K562 (cell line): ENCODE measurements around the gene RAB27B. TPM values are rescaled to one million over a fixed set of nuclear protein-coding genes. Genes with fewer than 3 reads are reported as not detected.

Experiments used
- ATAC-seq: fragments of 200-7000 bp; cut with Tn5 transposase; 3 replicates; pipeline ENCODE4 v1.9.1; 2020; ENCODE audit warnings: moderate library complexity
- BruUV-seq: library from RNA; stranded (reverse); fragments of 400-500 nt; replicated peaks from 2 replicates; lab custom pipeline; 2021; lab: Mats Ljungman, UMichigan
- CTCF ChIA-PET: fragments of 300-600 bp; formaldehyde crosslinking; extraction: SDS; loops from one replicate; lab custom pipeline; 2021; ENCODE audit warnings: low intra/inter-chr PET ratio; lab: Yijun Ruan, JAX
- POLR2A ChIA-PET: fragments of 300-600, 350-650 bp; sonication (Branson Sonifier 250); formaldehyde crosslinking; extraction: SDS; loops from one replicate; lab custom pipeline; 2021; ENCODE audit warnings: antibody characterized with exemption, inconsistent platforms; lab: Yijun Ruan, JAX
- DNase-seq, 4 experiments: peaks; one replicate each; pipeline versions ENCODE4 v3.0.0 to v3.0.0-alpha.2; 2011 to 2018; ENCODE audit warnings: low spot score in 3 of 4, mixed read lengths in 3 of 4; ENCODE audit errors: extremely low read depth in 1 of 4
- FAIRE-seq: peaks from 2 replicates; lab custom pipeline; 2011; peaks lifted over from hg19 to GRCh38; lab: Jason Lieb, UNC
- H2AFZ ChIP-seq: 2 replicates; pipeline ENCODE4 v1.6.0; 2011; ENCODE audit warnings: low read depth, low read length, control low read depth, inconsistent platforms
- H3K27ac ChIP-seq: fragments of 200-600 bp; 3 replicates; pipeline ENCODE4 v1.8.0; 2011; ENCODE audit warnings: low read depth, mild to moderate bottlenecking, control low read depth, inconsistent platforms, low read length, moderate library complexity, mixed read lengths; ENCODE audit errors: extremely low read depth
- H3K27me3 ChIP-seq, 2 experiments: fragments of 300-600 bp in 1 of 2; 2 replicates in 1 of 2; 3 replicates in 1 of 2; pipeline versions ENCODE4 v1.6.0 to v1.8.0; 2011; ENCODE audit warnings: inconsistent platforms in 2 of 2, low read length in 2 of 2, mild to moderate bottlenecking in 1 of 2, mixed read lengths in 1 of 2, moderate library complexity in 1 of 2; ENCODE audit not compliant: control insufficient read depth in 2 of 2, insufficient read depth in 2 of 2
- H3K36me3 ChIP-seq: fragments of 300-600 bp; 3 replicates; pipeline ENCODE4 v1.8.0; 2011; ENCODE audit warnings: mild to moderate bottlenecking, low read length, inconsistent platforms; ENCODE audit not compliant: control insufficient read depth, insufficient read depth
- H3K4me1 ChIP-seq, 2 experiments: fragments of 200-600 bp in 1 of 2; replicated peaks in 1 of 2; 2 replicates in 1 of 2; 3 replicates in 1 of 2; pipeline versions ENCODE4 v1.5.1 to v1.8.0; 2011; ENCODE audit warnings: inconsistent platforms in 2 of 2, low read length in 2 of 2, mild to moderate bottlenecking in 1 of 2, mixed read lengths in 1 of 2, moderate library complexity in 1 of 2; ENCODE audit not compliant: control insufficient read depth in 2 of 2, insufficient read depth in 2 of 2
- H3K4me2 ChIP-seq: 2 replicates; pipeline ENCODE4 v1.6.1; 2011; ENCODE audit warnings: low read length, control low read depth, inconsistent platforms, mixed read lengths; ENCODE audit not compliant: insufficient read depth
- H3K4me3 ChIP-seq: fragments of 200-600 bp; sonication (generic), shearing (Covaris generic); 2 replicates; pipeline ENCODE4 v1.5.1; 2016; ENCODE audit warnings: control low read depth, inconsistent platforms
- H3K79me2 ChIP-seq: fragments of 200-600 bp; 3 replicates; pipeline ENCODE4 v1.8.0; 2011; ENCODE audit warnings: low read length, inconsistent platforms; ENCODE audit not compliant: control insufficient read depth, insufficient read depth
- H3K9ac ChIP-seq, 2 experiments: 2 replicates each; pipeline versions ENCODE4 v1.6.0 to v1.6.1; 2011; ENCODE audit warnings: low read depth in 2 of 2, low read length in 2 of 2, control low read depth in 1 of 2, inconsistent platforms in 1 of 2, mild to moderate bottlenecking in 1 of 2, mixed read lengths in 1 of 2; ENCODE audit not compliant: insufficient read depth in 1 of 2
- H3K9me1 ChIP-seq: one replicate; pipeline ENCODE4 v1.6.0; 2011; ENCODE audit warnings: inconsistent platforms, mild to moderate bottlenecking, low read length, moderate library complexity; ENCODE audit not compliant: control insufficient read depth, insufficient read depth
- H3K9me3 ChIP-seq: replicated peaks from 2 replicates; pipeline ENCODE4 v1.5.1; 2011; ENCODE audit warnings: low read depth, low read length, inconsistent platforms; ENCODE audit not compliant: control insufficient read depth, insufficient read depth
- H4K20me1 ChIP-seq: replicated peaks from 2 replicates; pipeline ENCODE4 v1.6.1; 2011; ENCODE audit warnings: low read length, inconsistent platforms, mixed read lengths; ENCODE audit not compliant: control insufficient read depth, insufficient read depth
- RAD21 ChIP-seq, 2 experiments: fragments of 250-450 bp in 1 of 2; fragments of 450-650 bp in 1 of 2; sonication (Bioruptor Pico) in 1 of 2; formaldehyde crosslinking in 1 of 2; IDR thresholded peaks in 1 of 2; conservative IDR thresholded peaks in 1 of 2; 2 replicates each; pipeline versions ENCODE4 v1.4.0 to v1.8.0; 2020 to 2022; ENCODE audit warnings: mild to moderate bottlenecking in 2 of 2, moderate library complexity in 1 of 2
- WHSC1 ChIP-seq: IDR thresholded peaks from one replicate; pipeline ENCODE4 v1.6.1; 2012; ENCODE audit warnings: low read length, control low read depth, inconsistent platforms
- ZNF175 ChIP-seq: fragments of 200-800 bp; sonication (Bioruptor generic); IDR thresholded peaks from 2 replicates; pipeline ENCODE4 v1.6.1; 2016; ENCODE audit warnings: low read depth, mild to moderate bottlenecking, missing genetic modification characterization, missing compliant biosample characterization
- ZNF707 ChIP-seq: fragments of 250-450 bp; sonication (Bioruptor Pico); conservative IDR thresholded peaks from 2 replicates; pipeline ENCODE4 v1.8.0; 2022; ENCODE audit warnings: inconsistent platforms, mild to moderate bottlenecking, moderate library complexity
- WGBS: fragments of 100-300 bp; shearing (Covaris generic); methylation state at CpG from one replicate; pipeline ENCODE4 v1.1.6; 2016; ENCODE audit warnings: low coverage, mixed read lengths; ENCODE audit not compliant: insufficient coverage; ENCODE audit errors: missing lambda C conversion rate; 5-methylcytosine and 5-hydroxymethylcytosine counted together
- in situ Hi-C: fragments of 300-500 bp; cut with MboI; formaldehyde crosslinking; loops from 4 replicates; pipeline ENCODE4 v1.15.0; 2018; ENCODE audit warnings: inconsistent platforms, mixed read lengths
- intact Hi-C: fragments of 100-400 bp; cut with micrococcal nuclease; formaldehyde crosslinking; loops from 2 replicates; pipeline ENCODE4 v1.14.2; 2022
- polyA plus RNA-seq, 8 experiments: library from polyadenylated mRNA; depleted of rRNA in 4 of 8; stranded (reverse) in 5 of 8; unstranded in 3 of 8; fragments of >200 nt; fragmentation: Nextera tagmentation in 2 of 8; fragmentation: Illumina TruSeq in 1 of 8; extraction: Ambion mirVana in 2 of 8; extraction: Trizol in 1 of 8; gene quantifications; 2 replicates each; pipeline versions ENCODE4 v1.2.1 to v1.2.3, GENCODE V29; 2011 to 2014; ENCODE audit warnings: inconsistent platforms in 1 of 8, missing spikeins in 1 of 8
- total RNA-seq, 7 experiments: library from RNA; depleted of rRNA in 6 of 7; stranded (reverse); fragments of >200 nt in 6 of 7; fragmentation: Illumina TruSeq in 2 of 7; extraction: Trizol in 2 of 7; gene quantifications; 2 replicates each; pipeline versions ENCODE4 v1.2.1 to v1.2.3, GENCODE V29; 2011 to 2021; ENCODE audit warnings: low replicate concordance in 1 of 7
- TF ChIP-seq, protein P1 (sequence below), 3 experiments: IDR thresholded peaks in 2 of 3; conservative IDR thresholded peaks in 1 of 3; 2 replicates each; pipeline ENCODE4 v1.5.1; 2011 to 2012; ENCODE audit warnings: low read length in 3 of 3, mild to moderate bottlenecking in 3 of 3, control low read depth in 2 of 3, improper control_type of control experiment in 1 of 3, inconsistent platforms in 1 of 3, low read depth in 1 of 3, mixed read lengths in 1 of 3, moderate library complexity in 1 of 3; ENCODE audit not compliant: insufficient read depth in 2 of 3

RAB27B gene
- total and polyA plus RNA-seq, 9 of the 15 experiments (the other 6 are each of a cell fraction or from before 2014, with no cell fraction given) = 0.44 to 5.7 (median 1.2) TPM

DNA sequence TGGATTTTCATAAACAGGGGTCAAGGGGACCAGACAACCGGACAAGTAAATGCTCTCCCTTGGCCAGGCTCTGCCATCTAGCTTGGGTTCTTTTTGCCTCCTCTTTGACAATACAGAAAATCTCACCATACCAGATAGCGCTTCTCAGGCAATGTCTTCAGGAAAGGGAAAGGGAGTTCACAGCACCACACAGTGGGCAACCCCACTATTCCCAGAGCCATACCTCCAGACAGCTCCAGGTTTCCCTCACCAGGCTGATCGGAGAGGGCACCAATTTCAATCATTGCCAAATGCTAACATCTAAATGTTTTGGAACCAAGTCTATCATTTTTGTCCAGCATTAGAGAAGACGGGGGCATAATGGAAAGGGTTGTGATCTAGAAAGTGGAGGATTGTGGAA is 102.9 kb downstream of the RAB27B start:
- 84% methylated on average over 4 of the region's 4 CpGs for WGBS
- Histone ChIP-seq H3K79me2 (no peaks in the 10 kb centered on the region), H3K27me3 (no peaks in the 10 kb centered on the region), H3K4me1 (no peaks in the 10 kb centered on the region), H4K20me1 (no peaks in the 10 kb centered on the region), H2AFZ (no peak overlapping the region), H3K36me3 (no peaks in the 10 kb centered on the region), H3K9ac (no peak overlapping the region), H3K9me3 (no peaks in the 10 kb centered on the region), H3K27ac (no peak overlapping the region), H3K9me1 (no peaks in the 10 kb centered on the region), H3K4me2 (no peak overlapping the region), H3K4me3 (no peak overlapping the region)
- intact Hi-C loops (no loop called here), in situ Hi-C loops (no loop called here)
- BruUV-seq = no TSS peak
- no peak for FAIRE-seq
- no peak for TF ChIP-seq ZNF707 (CRISPR knock-in tag)
- TF ChIP-seq RAD21 (CRISPR knock-in tag; conservative IDR thresholded peaks at IDR 0.05 in 1 of 2, IDR thresholded peaks at IDR 0.05 in 1 of 2) = 0 out of 4 replicates have a peak, but pooled peaks of 1 of the 2 experiments have one; percentile 27
- TF ChIP-seq, protein P1, sequence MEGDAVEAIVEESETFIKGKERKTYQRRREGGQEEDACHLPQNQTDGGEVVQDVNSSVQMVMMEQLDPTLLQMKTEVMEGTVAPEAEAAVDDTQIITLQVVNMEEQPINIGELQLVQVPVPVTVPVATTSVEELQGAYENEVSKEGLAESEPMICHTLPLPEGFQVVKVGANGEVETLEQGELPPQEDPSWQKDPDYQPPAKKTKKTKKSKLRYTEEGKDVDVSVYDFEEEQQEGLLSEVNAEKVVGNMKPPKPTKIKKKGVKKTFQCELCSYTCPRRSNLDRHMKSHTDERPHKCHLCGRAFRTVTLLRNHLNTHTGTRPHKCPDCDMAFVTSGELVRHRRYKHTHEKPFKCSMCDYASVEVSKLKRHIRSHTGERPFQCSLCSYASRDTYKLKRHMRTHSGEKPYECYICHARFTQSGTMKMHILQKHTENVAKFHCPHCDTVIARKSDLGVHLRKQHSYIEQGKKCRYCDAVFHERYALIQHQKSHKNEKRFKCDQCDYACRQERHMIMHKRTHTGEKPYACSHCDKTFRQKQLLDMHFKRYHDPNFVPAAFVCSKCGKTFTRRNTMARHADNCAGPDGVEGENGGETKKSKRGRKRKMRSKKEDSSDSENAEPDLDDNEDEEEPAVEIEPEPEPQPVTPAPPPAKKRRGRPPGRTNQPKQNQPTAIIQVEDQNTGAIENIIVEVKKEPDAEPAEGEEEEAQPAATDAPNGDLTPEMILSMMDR (IDR thresholded peaks at IDR 0.05 in 2 of 3, conservative IDR thresholded peaks at IDR 0.05 in 1 of 3; ENCODE audit: insufficient read depth in 2 of 3, low read depth in 1 of 3, low read length in 3 of 3) = peak in 2 of 3 experiments; percentile 27 to 34; a peak in 2 of 6 replicates
- TF ChIP-seq ZNF175 (CRISPR knock-in tag) = no peak
- TF ChIP-seq WHSC1 = no peak
- ATAC-seq = no peak
- POLR2A ChIA-PET = interaction anchor here (0.6 kb wide), 2 partner anchors 14 to 179 kb away, joined by 3 read pairs; no protein-coding TSS in a partner anchor
- no peak for DNase-seq
- CTCF ChIA-PET = no interaction called here
